GM03348 (cell line): ENCODE data around the gene NEB.
"Not testable (repeated sequence)": the region's sequence is repeated elsewhere in the genome, so short reads cannot be mapped to it uniquely, and the experiment has no call there.

Experiments used
- DNase-seq: peaks from one replicate; pipeline ENCODE4 v3.0.0; 2012; ENCODE audit warnings: low spot score

Gene NEB

GRCh38 chr2:151704480-151704961 lies 29.8 kb downstream of the NEB start:
- DNase-seq = not testable (repeated sequence)

GRCh38 chr2:151698134-151698533 lies 36.1 kb downstream of the NEB start:
- not testable (repeated sequence) for DNase-seq

GRCh38 chr2:151695778-151696177 lies 38.5 kb downstream of the NEB start:
- DNase-seq = no peak

GRCh38 chr2:151691631-151692030 lies 42.6 kb downstream of the NEB start:
- DNase-seq = no peak

GRCh38 chr2:151688719-151689118 lies 45.6 kb downstream of the NEB start:
- no peak for DNase-seq

GRCh38 chr2:151682459-151683003 lies 51.7 kb downstream of the NEB start:
- no peak for DNase-seq

GRCh38 chr2:151681051-151681450 lies 53.2 kb downstream of the NEB start:
- DNase-seq = no peak

- no peak for DNase-seq
Observed at GRCh38 chr2:151679994-151680393, 54.3 kb downstream of the NEB start.

GRCh38 chr2:151678849-151679248 lies 55.4 kb downstream of the NEB start:
- no peak for DNase-seq

- no peak for DNase-seq
Observed at GRCh38 chr2:151673016-151673415, 61.3 kb downstream of the NEB start.

GRCh38 chr2:151672277-151672676 lies 62.0 kb downstream of the NEB start:
- no peak for DNase-seq

- DNase-seq = no peak
Observed at GRCh38 chr2:151670846-151671597, 63.3 kb downstream of the NEB start.

GRCh38 chr2:151670346-151670745 lies 63.9 kb downstream of the NEB start:
- no peak for DNase-seq

GRCh38 chr2:151669585-151670081 lies 64.6 kb downstream of the NEB start:
- DNase-seq = no peak

GRCh38 chr2:151668737-151669136 lies 65.5 kb downstream of the NEB start:
- no peak for DNase-seq

GRCh38 chr2:151665959-151666358 lies 68.3 kb downstream of the NEB start:
- no peak for DNase-seq

- no peak for DNase-seq
Observed at GRCh38 chr2:151664520-151664919, 69.8 kb downstream of the NEB start.

- no peak for DNase-seq
Observed at GRCh38 chr2:151661625-151662024, 72.7 kb downstream of the NEB start.

GRCh38 chr2:151658081-151658480 lies 76.2 kb downstream of the NEB start:
- no peak for DNase-seq

GRCh38 chr2:151657667-151658076 lies 76.6 kb downstream of the NEB start:
- no peak for DNase-seq

- DNase-seq = no peak
Observed at GRCh38 chr2:151655663-151656398, 78.4 kb downstream of the NEB start.

- DNase-seq = no peak
Observed at GRCh38 chr2:151654891-151655290, 79.4 kb downstream of the NEB start.

- DNase-seq = no peak
Observed at GRCh38 chr2:151654085-151654484, 80.2 kb downstream of the NEB start.
